Type B pancreatic cell (in vitro differentiated cells): ENCODE data around the gene DDX17. TPM values are rescaled to one million over a fixed set of nuclear protein-coding genes. Genes with fewer than 3 reads are reported as not detected.

ENCODE experiments used
- DNase-seq: peaks from one replicate; pipeline ENCODE4 v3.0.0; 2021; ENCODE audit warnings: mixed read lengths; ENCODE audit not compliant: unreplicated experiment; ENCODE audit errors: extremely low spot score
- H3K27ac Mint-ChIP-seq: 2 replicates; pipeline ENCODE4 v1.8.0; 2021; ENCODE audit warnings: mild to moderate bottlenecking, mixed read lengths
- H3K27me3 Mint-ChIP-seq: 2 replicates; pipeline ENCODE4 v1.8.0; 2021; ENCODE audit warnings: mixed read lengths
- H3K36me3 Mint-ChIP-seq: 2 replicates; pipeline ENCODE4 v1.8.0; 2021; ENCODE audit warnings: mixed read lengths
- H3K4me1 Mint-ChIP-seq: one replicate; pipeline ENCODE4 v1.8.0; 2021; ENCODE audit warnings: mixed read lengths; ENCODE audit not compliant: unreplicated experiment
- H3K4me3 Mint-ChIP-seq: 2 replicates; pipeline ENCODE4 v1.8.0; 2021; ENCODE audit warnings: mild to moderate bottlenecking, mixed read lengths
- H3K9me3 Mint-ChIP-seq: 2 replicates; pipeline ENCODE4 v1.8.0; 2021; ENCODE audit warnings: mixed read lengths
- CTCF ChIP-seq: fragments of 200-600 bp; sonication (generic); conservative IDR thresholded peaks from 2 replicates; pipeline ENCODE4 v1.5.0; 2021; ENCODE audit warnings: antibody characterized with exemption, mild to moderate bottlenecking
- total RNA-seq: library from RNA; stranded (reverse); gene quantifications from 2 replicates; pipeline ENCODE4 v1.2.1, GENCODE V29; 2021; ENCODE audit warnings: low replicate concordance

Gene DDX17
- total RNA-seq, 1 donor from 2014 or later = 531 TPM

- peak overlapping the region; percentile 89 for H3K4me3 Mint-ChIP-seq
- DNase-seq = no peak
- no peaks in the 10 kb centered on the region for H3K36me3 Mint-ChIP-seq
- TF ChIP-seq CTCF = no peak
- peaks cover 63% of the 10 kb centered on the region for H3K27me3 Mint-ChIP-seq
- no peak overlapping the region for H3K27ac Mint-ChIP-seq
- no peaks in the 10 kb centered on the region for H3K9me3 Mint-ChIP-seq
- peaks cover 23% of the 10 kb centered on the region for H3K4me1 Mint-ChIP-seq
Observed at GRCh38 chr22:38455530-38456271, 50.4 kb downstream of the DDX17 start.

- Mint-ChIP-seq H3K9me3 (no peaks in the 10 kb centered on the region), H3K36me3 (no peaks in the 10 kb centered on the region), H3K27ac (no peak within 1 kb of the TSS), H3K4me1 (peaks cover 23% of the 10 kb centered on the region), H3K27me3 (peaks cover 64% of the 10 kb centered on the region), H3K4me3 (peak within 1 kb of the TSS; percentile 89)
- no peak for DNase-seq
- no peak for TF ChIP-seq CTCF
Observed at GRCh38 chr22:38455076-38455529, 51.0 kb downstream of the DDX17 start, which contains the start of gene KCNJ4. KCNJ4 (minus strand) TSS chr22:38455199; CDS start chr22:38428132, 27,067 bp downstream.

- no peak overlapping the region for H3K27ac Mint-ChIP-seq
- H3K27me3 Mint-ChIP-seq = peaks cover 69% of the 10 kb centered on the region
- H3K4me3 Mint-ChIP-seq = peak overlapping the region; percentile 83
Observed at GRCh38 chr22:38454353-38455075, 51.6 kb downstream of the DDX17 start.

GRCh38 chr22:38453996-38454352 is 52.1 kb downstream of the DDX17 start:
- Mint-ChIP-seq H3K27me3 (peaks cover 64% of the 10 kb centered on the region), H3K4me3 (peak overlapping the region; percentile 83), H3K4me1 (peaks cover 19% of the 10 kb centered on the region), H3K9me3 (no peaks in the 10 kb centered on the region), H3K36me3 (no peaks in the 10 kb centered on the region), H3K27ac (no peak overlapping the region)
- no peak for DNase-seq
- no peak for TF ChIP-seq CTCF

More at GRCh38 chr22:38454353-38455075, 51.6 kb downstream of the DDX17 start:
- no peaks in the 10 kb centered on the region for H3K36me3 Mint-ChIP-seq
- no peaks in the 10 kb centered on the region for H3K9me3 Mint-ChIP-seq
- TF ChIP-seq CTCF = no peak
- H3K4me1 Mint-ChIP-seq = peaks cover 23% of the 10 kb centered on the region
- DNase-seq = no peak

GRCh38 chr22:38453066-38453672 is 52.9 kb downstream of the DDX17 start:
- no peak for DNase-seq
- H3K4me3 Mint-ChIP-seq = peak overlapping the region; percentile 83

More at GRCh38 chr22:38453066-38453672, 52.9 kb downstream of the DDX17 start:
- peak overlapping the region; percentile 65 for H3K27ac Mint-ChIP-seq
- no peaks in the 10 kb centered on the region for H3K36me3 Mint-ChIP-seq
- no peak for TF ChIP-seq CTCF
- H3K9me3 Mint-ChIP-seq = no peaks in the 10 kb centered on the region
- peaks cover 63% of the 10 kb centered on the region for H3K27me3 Mint-ChIP-seq
- peaks cover 18% of the 10 kb centered on the region for H3K4me1 Mint-ChIP-seq
